Fibroblast of peridontal ligament (primary cell): ENCODE results near the gene TMEM123.
A peak's percentile ranks its signal among the peaks of the same experiment; 100 is the strongest.

Experiments
- DNase-seq: peaks from one replicate; pipeline ENCODE4 v3.0.0-alpha.2; 2010; ENCODE audit errors: extremely low read depth

Gene TMEM123

DNA sequence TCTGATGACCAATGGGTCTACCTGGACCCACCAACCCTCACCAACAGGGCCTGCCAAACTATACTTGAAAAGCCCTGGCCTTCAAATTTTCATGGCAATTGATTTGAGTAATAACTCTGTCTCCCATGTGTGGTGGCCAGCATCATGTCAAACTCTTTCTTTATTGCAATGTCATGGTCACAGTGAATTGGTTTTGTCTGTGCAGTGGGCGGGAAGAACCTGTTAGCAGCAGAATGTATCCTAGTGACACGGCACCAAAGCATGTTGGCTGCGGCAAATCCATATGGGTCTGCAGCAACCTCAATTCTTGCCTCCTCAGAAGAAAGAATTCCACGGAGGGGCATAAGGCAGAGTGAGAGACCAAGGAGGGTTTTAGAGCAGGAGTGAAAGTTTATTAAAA, 19.6 kb upstream of the TMEM123 start:
- no peak for DNase-seq

DNA sequence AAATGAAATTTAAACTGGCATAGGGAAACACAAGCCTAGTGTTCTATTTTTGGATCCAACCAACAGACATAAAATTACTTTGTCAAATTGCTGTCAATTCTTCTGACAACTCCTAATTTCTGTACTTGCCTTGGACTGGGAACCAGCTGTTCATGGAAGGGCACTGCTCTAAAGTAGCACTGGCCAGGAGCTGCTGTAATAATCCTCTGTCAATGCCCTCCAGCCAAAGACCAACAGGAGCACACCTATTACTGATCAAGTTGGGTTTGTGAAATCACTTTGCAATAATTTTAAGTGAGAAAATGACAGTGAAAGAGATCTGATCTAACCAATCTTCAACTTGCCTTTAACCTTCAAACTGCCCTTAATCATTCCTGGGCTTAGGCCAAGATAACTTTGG, 18.9 kb upstream of the TMEM123 start:
- no peak for DNase-seq

DNA sequence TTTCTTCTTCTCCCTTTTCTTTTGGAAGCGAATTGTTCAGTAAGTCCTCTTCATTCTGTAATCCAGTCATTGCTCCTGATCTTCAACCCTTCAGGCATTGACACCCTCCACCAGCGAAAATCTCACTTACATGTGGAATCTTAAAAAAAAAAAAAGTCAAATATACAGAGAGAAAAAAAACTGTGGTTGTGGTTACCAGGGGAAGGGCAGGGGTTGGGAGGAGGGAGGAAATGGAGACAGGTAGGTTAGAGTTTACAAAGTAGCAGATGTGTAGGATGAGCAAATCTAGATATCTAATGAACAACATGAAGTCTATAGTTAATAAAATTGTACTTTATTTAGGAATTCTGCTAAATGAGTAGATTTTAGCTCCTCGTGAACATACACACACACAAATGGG, 17.7 kb upstream of the TMEM123 start:
- no peak for DNase-seq

DNA sequence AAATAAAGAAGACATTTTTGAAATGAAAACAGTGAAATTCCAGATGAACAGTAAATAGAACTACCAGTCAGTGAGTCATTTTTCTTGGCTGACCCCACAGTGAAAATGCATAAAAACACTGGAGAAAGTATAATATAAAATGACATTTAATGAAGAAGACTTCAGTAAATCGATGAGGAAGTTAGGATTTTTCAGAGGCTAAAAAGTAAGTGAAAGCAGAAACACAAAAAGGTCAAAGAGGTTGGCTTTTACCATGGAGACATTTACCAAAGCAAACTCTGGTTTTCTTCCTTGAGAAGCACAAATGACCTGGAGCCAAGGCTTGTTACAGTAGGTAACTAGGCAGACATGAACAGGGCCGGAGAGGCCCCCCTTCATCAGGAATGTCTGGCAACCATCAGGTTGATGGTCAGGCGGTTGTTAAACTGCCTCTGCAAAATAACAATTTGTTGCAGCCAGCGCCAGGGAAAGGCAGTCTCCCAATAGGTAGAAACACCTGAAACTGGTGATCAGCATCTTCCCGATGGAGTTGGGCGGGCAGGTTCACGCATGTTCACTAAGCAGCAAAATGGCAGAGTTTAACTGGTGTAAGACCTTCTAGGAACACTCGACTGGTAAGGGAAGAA, 16.7 kb upstream of the TMEM123 start:
- DNase-seq = peak; percentile 68

DNA sequence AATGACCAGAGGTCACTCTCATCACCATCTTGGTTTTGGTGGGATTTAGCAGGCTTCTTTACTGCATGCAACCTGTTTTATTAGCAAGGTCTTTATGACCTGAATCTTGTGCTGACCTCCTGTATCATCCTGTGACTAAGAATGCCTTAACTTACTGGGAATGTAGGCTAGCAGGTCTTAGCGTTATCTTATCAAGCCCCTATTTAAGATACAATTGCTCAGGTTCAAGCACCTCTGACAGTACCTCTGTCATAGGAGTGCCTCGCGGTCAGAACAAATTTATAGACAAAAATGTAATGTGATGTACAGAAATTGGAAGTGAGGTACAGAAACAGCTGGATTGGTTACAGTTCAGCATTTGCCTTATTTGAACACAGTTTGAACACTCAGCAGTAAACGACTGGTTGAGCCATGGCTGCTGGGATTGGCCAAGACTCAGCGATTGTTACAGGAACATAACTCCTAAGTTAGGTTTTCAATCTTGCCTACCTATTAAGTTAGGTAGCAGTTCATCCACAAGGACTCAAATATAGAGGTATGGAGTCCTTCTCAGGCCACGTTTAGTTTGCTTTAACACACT, 16.1 kb upstream of the TMEM123 start:
- DNase-seq = no peak

DNA sequence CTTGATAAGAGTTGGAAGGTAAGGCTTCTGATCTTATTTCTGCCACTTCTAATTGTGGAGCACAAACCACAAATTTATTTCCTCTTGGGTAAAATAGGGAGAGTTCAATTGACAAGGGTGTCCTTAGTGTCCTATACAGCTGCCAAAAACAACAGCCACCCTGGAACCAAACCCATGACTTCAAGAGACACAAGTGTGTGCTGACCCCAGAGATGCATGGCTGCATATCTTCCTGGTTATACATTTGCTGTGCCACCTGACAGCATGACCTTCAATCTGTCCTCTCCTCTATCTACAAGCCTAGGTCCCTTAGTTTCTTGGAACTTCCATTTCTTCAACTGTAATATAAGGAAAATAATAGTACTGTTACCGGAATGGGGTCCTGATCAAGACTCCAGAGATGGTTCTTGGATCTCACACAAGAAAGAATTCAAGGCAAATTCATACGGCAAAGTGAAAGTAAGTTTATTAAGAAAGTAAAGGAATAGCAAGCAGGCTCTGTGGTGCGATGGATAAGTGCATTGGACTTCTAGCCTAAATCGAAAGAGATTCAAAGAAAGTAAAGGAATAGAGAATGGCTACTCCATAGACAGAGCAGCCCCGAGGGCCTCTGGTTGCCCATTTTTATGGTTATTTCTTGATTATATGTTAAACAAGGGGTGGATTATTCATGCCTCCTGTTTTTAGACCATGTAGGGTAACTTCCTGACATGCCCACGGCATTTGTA, 15.5 kb upstream of the TMEM123 start:
- DNase-seq = no peak

DNA sequence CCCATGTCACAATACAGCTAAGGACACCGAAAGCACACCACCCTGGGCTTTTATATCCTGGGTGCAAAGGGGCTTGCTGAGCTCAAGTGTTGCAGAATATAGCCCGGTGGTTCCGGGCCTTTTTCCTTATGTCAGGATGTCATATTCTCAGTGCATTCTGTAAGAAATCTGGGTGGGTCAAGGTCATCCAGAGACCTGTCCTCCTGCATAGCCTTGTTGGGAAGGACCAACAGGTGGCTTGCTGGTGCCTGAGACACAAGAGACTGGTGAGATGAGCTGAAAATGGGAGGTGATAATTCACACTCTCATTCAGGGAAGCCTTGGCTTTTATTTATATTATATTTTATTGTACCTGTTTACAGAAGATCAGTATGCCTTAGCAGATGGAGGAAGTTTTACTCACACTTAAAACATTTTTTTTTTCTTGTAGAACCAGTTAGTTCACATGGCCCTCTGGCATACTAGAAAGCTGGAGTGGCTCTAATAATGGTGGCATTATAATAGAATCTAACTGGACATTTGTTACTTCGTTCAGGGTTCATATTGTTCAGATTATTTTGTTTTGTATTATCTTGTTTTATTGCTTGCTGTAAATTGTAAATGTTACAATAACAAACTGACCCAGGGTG, 14.6 kb upstream of the TMEM123 start:
- no peak for DNase-seq

DNA sequence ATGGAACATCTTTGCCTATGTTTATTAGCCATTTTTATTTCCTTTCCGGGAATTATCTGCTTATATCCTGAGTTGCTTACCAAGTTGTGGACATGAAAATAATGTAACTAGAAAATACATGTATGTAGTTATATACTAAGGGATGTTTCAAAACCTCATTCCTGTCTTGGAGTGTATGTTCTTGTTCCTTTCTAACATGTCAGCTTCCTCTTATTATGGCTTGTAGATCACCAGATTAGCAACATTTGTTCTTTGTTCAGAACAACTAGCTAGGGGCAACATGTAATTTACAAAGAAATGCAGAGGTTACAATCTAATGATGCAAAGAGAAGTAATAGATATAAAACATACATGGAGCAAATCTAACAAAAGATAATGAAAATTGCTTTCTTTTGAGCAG, 13.1 kb upstream of the TMEM123 start:
- DNase-seq = no peak

DNA sequence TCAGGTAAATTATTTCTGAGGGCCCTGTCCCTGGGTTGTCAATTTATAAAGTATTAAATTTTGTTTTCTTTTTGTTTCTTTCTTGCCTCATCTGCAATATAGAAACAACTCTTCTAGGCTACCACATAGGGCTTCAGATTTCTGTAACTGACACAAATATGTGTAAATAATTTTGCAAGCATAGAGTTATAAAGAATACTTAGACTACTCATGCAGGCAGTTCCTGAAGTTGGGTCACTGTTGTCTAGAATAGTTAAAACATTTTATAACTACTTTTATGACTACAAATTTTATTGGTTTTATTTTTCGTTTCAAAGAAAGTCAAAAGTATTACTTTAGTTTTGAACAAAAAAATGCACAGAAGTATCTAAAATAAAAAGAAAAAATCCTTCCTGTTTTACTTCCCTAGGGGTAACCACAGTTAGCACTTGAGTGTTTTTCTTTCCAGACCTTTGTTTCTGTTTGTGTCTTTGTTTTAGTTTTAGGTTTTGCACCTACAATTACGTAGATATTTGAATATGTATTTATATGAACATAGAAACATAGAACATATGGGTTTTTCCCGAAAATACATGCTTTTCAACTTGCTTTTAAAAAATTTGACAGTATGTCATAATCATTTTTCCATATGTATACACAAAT, 12.4 kb upstream of the TMEM123 start:
- DNase-seq = no peak

DNA sequence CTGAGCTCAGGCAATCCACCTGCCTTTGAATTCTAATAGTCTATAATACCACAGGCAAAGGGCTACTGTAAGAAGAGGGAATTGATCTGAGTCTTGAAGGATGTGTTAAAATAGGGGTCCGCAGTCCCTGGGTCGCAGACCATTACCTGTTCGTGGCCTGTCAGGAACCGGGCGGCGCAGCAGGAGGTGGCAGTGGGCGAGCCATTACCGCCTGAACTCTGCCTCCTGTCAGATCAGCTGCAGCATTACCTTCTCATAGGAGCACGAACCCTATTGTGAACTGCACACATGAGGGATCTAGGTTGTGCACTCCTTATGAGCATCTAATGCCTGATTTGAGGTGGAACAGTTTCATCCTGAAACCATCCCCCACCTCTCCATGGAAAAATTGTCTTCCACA, 11.5 kb upstream of the TMEM123 start:
- DNase-seq = no peak

DNA sequence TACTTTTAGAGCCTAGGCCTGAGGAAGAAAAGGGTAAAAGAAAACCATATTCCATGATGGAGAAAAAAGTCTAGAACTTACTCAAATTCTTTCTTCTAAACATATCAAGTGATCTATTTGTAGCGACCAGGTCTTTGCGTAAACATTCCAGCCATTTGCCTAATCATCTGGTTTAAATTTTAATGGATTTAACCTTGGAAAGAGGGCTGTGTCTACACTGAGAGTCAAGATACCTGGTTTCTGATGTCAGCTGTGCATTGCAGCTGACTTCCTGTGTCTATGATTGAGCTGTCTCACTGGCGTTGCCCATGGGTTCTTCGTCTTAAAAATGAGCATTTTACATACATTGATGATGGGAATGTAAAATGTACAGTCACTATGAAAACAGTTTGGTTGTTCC, 10.0 kb upstream of the TMEM123 start:
- DNase-seq = no peak

DNA sequence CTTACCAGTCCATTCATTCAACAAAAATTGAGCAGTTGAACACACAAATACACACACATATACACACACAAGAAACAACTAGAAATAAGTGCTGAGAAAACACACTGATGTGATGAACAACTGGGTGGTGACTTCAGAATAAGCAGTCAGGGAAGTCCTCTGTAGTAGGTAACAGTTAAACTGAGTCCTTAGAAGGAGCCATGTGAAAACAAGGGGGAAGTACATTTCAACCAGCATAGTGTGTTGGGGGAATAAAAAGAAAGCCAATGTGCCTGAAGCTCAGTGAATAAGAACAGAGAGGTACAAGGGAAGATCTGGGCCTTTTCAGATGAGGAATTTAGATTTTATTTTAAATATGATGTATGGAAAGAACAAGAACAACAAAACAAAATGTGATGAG, 6.8 kb upstream of the TMEM123 start:
- no peak for DNase-seq

DNA sequence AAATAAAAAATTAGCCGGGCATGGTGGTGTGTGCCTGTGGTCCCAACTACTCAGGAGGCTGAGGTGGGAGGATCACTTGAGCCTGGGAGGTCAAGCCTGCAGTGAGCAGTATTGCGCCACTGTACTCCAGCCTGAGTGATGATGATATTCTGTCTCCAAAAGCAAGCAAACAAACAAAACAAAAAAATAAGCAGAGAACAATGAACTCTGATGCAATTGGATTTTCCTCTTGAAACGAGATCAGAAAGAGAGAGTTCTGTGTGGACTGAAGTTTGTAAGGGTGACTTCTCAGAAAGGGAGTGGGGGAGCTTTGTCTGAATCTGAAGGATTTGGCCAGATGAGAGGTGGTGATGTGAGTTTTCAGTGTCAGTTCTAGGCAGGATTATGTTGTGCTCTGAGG, 6.0 kb upstream of the TMEM123 start:
- no peak for DNase-seq

DNA sequence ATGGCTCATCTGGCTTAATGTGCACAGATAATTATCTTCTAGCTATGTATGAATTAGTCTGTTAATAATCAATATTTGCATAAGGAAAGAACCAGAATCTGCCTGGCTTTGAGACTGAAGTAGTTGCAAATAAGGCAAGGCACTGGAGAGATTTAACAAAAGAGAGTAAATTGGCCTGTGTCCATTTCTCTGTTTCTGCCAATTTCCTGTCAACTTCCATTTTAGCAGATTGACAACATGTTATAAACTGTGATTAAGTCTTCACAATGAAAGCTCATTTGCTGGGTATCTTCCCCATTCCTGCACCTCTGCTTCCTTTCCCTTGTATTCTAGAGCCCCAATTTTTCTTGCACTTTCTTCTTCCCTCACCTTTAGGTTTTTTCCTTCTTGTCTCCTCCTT, 5.3 kb upstream of the TMEM123 start:
- DNase-seq = no peak

DNA sequence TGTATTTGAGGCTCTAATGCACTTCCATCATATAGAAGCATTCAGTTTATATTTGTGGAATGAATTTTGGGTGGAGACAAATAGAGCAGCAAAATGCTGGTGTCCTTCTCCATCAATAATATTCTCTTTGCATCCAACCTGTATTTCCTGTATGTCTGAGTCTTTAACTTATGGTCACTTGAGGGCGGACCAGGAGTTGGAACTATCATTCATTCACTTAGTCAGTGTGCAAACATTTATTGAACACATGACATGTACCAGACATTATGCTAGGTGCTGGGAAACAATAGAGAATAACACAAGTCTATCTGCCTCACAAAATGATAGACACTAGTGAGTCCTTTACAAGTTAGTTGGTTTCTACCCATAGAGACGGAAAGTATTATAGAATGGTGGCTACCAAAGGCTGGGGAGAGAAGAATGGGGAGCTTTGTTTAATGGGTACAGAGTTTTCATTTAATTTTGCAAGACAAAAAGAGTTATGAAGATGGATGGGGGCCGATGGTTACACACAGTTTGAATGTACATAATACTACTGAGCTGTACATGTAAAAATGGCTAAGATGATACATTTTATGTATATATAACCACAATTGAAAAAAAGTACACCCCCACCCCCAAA, 4.6 kb upstream of the TMEM123 start:
- DNase-seq = no peak

DNA sequence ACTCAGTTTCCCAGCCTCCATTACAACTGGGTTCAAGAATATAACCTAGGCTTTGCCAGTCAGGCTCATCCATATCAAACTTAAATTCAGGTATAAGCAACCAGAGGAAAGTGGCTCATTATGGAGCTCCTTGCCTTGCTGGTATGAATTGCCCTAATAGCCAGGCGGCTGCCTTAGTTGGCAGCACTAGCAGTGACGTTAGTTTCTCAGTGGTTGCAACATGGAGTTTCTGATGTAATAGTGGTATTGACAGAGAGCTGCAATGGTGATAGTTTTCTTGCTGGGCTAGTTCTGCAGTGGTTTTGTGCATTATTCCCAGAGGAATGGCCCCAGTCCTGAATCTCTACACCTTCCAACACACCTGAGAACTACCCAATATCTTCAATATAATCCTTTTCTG, 3.8 kb upstream of the TMEM123 start:
- DNase-seq = peak; percentile 67

DNA sequence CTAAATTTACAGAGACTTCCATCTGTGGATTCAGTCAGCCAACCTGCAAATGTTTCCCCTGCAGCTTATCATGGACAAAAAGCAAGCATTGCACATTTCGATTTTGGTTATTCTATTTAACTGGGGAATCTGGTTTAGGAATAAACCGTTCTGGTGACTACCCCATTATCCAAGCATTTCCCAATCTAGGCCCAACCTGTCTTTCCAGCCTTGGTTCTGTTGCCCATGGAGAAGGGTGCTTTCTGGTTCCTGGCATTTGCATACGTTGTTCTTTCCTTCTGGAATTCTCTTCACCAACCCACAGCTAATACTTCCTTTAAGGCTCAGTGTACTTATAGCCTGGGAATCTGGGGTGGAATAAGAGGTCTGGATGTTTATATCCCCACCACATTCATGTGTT, 1.4 kb upstream of the TMEM123 start:
- DNase-seq = no peak

DNA sequence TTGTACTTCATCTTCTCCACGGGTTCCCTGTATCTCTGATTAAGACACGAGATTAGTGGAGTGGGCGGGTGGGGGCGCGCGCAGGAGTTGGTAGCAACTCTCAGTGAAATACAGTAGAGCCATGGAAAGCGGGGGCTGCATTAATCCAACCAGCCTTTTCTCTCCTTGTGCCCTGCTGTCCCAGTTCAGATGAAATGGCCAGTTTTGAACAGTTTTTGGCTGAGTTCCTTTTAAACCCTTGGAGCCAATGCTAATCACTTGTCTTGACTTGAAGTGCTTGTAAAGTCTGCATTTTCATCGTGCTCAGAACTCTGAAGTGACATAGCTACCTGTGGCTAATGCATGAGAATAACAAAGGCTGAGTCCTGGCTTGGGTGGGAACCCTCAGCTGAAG, 734 bp upstream of the TMEM123 start:
- no peak for DNase-seq

DNA sequence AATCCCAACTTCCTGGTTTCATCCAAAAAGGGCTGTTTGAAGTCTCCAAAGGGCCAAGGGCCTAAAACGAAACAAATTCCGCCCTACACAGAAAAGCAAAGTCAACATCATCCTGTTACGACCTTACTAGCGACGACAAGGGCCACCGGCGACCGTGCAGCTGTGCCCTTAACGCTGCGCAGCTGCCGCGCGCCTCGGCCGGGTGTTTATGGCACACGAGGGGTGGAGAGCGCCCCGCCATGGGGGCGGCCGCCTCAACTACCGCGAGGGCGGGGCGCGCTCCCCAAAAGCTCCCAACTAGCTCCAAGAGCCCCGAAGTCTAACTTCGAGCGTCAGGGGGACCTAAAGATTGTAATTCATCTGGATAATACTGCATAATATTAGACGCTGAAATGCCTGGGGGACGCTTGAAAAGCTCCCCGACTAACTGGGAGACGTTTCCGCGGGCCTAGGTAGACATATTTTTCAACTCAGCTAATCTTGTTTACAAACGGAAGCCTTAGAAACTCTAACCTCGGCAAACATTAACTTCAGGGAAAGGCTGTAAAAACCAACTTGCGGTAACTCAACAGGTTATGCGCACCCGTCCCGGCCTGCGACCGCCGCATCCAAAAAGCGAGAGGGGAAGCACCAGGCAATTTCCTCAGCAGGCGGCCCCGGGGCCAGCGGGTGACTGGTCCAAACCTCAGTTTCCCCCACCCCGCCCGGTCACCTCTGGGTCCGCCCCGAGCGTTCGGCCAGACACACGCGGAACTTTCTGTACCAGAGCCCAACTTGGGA, 694 bp downstream of the TMEM123 start:
- peak; percentile 50 for DNase-seq

DNA sequence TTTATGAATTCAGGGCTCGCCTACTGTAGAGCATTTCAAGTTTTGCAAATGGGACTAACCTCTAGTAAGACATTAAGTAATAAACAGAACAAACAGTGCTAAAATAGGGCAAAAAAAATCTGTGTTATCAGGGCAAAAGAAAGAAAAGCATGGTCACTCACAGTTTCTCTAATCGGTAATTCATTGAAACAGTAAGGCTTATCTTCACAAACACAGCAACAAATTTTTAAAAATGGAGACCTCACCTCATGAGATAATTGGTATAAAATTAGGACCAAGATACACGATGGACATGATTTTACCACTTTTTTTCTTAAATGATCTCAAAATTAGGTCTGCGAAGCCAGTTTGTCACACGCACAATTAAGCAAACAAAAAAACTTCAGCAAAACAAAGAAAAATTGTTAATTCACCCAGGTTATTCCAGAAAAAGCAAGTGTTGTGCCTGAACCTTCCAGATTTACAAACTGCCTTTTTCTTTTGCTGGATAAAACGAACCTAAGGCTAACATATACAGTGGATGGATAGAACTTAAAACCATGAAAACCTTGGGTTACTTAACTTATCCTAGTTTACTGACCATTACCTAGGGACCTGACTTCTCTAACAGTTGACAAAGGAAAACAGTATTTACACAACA, 1.4 kb downstream of the TMEM123 start:
- no peak for DNase-seq
